Loucy (cell line): Measurements from ENCODE around the gene CES5A.

ENCODE experiments used
- CTCF ChIP-seq: fragments of 200-600 bp; sonication (generic); conservative IDR thresholded peaks from 2 replicates; pipeline ENCODE4 v1.5.1; 2014; ENCODE audit warnings: mild to moderate bottlenecking, antibody characterized with exemption, low read length
- EZH2phosphoT487 ChIP-seq: fragments of 200-600 bp; IDR thresholded peaks from 2 replicates; pipeline ENCODE4 v1.6.1; 2018; ENCODE audit warnings: antibody characterized with exemption, mild to moderate bottlenecking, moderate library complexity, borderline replicate concordance

GRCh38 chr16:55898592-55898991 lies 23.4 kb upstream of the CES5A start:
- TF ChIP-seq CTCF, result no peak
- no peak for TF ChIP-seq EZH2phosphoT487
